GM12873 (cell line): ENCODE results near the gene SLC35F6.

ENCODE experiments used
- TF ChIP-seq, protein P1 (sequence below): IDR thresholded peaks from 2 replicates; pipeline ENCODE4 v1.5.1; 2012; ENCODE audit warnings: low read depth, mild to moderate bottlenecking, moderate library complexity, low read length, control low read depth; ENCODE audit not compliant: insufficient read depth; ENCODE audit errors: missing control alignments

The SLC35F6 gene

GRCh38 chr2:26763019-26763418 is 1.1 kb upstream of the SLC35F6 start:
- TF ChIP-seq, protein P1, sequence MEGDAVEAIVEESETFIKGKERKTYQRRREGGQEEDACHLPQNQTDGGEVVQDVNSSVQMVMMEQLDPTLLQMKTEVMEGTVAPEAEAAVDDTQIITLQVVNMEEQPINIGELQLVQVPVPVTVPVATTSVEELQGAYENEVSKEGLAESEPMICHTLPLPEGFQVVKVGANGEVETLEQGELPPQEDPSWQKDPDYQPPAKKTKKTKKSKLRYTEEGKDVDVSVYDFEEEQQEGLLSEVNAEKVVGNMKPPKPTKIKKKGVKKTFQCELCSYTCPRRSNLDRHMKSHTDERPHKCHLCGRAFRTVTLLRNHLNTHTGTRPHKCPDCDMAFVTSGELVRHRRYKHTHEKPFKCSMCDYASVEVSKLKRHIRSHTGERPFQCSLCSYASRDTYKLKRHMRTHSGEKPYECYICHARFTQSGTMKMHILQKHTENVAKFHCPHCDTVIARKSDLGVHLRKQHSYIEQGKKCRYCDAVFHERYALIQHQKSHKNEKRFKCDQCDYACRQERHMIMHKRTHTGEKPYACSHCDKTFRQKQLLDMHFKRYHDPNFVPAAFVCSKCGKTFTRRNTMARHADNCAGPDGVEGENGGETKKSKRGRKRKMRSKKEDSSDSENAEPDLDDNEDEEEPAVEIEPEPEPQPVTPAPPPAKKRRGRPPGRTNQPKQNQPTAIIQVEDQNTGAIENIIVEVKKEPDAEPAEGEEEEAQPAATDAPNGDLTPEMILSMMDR: no peak

DNA sequence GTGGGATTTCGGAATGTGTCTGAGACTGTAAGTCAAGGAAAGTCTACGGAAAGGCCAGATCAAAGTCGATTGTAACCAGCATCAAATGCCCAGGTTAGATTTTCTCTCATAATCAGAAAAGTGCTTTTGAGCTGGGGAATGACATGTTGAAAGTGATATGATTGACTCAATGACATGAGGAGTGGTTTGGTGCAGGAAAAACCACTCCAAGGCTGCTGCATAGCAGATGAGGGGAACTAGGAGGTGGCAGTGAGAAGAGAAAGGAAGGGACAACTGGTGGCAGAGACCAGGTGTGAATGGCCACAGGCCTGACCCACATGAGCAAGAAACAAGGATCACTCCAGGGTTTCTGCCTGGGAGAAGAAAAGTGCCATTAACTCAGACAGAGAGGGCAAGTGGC is 822 bp downstream of the SLC35F6 start:
- TF ChIP-seq, protein P1: no peak

DNA sequence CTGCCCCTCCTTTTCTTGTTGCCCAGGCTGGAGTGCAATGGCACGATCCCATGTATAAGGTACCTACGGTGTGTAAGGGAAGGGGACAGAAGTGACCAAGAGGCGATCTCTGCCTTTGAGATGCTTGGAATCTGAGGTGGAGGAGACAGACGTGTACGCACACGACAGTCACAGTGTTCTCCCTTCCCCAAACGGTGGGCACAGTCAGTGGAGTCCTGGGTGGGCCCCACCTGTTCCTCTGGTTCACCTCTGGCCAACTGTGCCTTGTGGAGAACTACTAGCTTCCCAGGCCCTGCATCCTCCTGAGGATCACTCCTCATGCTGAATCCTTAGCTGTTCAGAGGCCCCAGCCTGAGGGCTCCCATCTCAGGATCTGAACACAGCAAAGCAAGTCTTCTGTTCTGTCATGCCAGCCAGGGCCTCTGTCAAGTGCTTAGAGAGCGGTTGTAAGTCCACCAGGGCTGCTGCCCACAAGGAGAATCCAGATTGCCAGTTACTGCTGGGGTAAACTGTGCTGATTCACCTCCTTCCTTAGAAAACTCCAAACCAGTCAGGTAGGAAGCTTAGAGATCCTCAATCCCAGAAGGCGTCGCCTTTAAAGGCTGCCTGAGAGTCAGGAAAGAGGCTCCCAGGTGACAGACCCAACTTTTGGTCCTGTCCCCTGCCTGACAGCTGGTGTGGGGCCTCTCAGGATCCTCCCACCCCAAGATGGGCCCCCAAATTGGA is 1.6 kb downstream of the SLC35F6 start:
- TF ChIP-seq, protein P1: no peak

DNA sequence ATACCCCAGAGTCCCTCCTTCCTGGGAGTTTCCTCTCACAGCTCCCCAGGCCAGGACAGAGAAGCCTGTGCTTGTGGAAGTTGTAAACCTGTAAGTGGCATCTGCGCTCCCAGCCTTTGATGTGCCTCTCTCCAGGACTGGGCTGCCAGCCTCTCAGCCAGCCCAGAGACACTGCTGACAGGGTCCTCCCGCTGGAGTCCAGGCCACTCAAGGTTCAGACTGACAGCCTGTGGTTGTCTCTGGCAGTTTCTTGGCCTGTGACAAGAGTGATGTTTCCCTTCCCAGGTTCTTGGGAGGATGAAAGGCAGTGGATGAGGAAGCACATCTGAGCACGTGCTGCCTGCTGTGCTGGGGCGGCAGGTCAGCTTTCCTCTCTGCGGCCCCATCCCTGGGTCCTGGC is 3.0 kb downstream of the SLC35F6 start:
- TF ChIP-seq, protein P1: no peak

DNA sequence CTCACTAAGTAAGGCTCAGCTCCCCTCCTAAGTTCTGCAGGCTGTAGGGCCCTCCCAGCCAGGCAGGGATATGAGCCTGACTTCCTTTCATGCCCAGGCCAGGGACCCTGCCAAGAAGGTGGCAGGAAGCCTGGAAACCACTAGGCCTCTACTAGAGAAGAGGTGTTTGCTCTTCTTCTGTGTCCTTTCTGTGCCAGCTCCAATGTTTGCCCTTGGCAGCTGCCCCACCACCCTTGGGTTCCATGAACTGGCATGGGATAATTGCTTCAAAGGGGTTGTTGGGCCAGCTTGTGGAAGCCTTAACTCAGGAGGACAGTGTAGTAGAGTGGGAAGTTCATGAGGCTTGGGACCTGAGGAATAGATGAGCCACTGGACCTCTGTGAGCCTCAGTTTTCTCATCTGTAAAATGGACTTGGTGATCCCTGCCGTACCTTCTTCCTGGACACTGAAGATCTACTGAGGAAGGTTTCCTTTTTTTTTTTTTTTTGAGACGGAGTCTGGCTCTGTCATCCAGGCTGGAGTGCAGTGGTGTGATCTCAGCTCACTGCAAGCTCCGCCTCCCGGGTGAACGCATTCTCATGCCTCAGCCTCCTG is 3.9 kb downstream of the SLC35F6 start:
- TF ChIP-seq, protein P1: no peak

- TF ChIP-seq, protein P1: no peak
These were observed 4.6 kb downstream of the SLC35F6 start for GRCh38 chr2:26768759-26769088.

GRCh38 chr2:26769089-26769761 is 5.1 kb downstream of the SLC35F6 start:
- TF ChIP-seq, protein P1: no peak
